Body of pancreas (tissue), 4 donors: ENCODE measurements around the gene KIF18B.

ENCODE experiments used
- POLR2A ChIP-seq, 3 donors: fragments of 450-650 bp; IDR thresholded peaks; one replicate each; pipeline ENCODE4 v1.6.1; 2016; ENCODE audit warnings: antibody characterized with exemption in 3 of 3, mild to moderate bottlenecking in 2 of 3
- TF ChIP-seq, protein P1 (sequence below), 7 experiments: fragments of 450-650 bp in 4 of 7; fragments of 200-600 bp in 3 of 7; sonication (generic) in 3 of 7; IDR thresholded peaks; one replicate each; pipeline ENCODE4 v1.5.1; 2016 to 2019; ENCODE audit warnings: antibody characterized with exemption in 7 of 7

DNA sequence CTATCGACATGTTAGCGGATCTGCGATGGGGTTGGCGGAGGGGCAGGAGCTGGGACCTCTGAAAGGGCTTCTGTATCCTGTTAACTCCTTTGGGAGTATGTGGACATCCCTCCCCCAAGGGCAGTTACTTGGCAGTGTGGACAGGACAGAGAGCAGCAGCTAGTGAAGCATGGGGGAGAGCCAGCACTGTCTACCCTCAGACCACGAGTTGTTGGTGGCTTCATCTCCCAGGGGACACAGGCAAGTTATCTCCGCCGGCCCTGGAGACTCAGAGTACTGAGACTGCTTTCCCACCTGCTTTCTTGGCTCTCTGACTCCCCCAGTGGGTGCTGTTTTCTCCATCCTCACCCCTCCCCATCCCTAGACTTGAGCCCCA, 27.0 kb downstream of the KIF18B start:
- TF ChIP-seq, protein P1, sequence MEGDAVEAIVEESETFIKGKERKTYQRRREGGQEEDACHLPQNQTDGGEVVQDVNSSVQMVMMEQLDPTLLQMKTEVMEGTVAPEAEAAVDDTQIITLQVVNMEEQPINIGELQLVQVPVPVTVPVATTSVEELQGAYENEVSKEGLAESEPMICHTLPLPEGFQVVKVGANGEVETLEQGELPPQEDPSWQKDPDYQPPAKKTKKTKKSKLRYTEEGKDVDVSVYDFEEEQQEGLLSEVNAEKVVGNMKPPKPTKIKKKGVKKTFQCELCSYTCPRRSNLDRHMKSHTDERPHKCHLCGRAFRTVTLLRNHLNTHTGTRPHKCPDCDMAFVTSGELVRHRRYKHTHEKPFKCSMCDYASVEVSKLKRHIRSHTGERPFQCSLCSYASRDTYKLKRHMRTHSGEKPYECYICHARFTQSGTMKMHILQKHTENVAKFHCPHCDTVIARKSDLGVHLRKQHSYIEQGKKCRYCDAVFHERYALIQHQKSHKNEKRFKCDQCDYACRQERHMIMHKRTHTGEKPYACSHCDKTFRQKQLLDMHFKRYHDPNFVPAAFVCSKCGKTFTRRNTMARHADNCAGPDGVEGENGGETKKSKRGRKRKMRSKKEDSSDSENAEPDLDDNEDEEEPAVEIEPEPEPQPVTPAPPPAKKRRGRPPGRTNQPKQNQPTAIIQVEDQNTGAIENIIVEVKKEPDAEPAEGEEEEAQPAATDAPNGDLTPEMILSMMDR (IDR thresholded peaks at IDR 0.05) = no peak
- no peak for TF ChIP-seq POLR2A (IDR thresholded peaks at IDR 0.05)
